HG03280 (cell line): ENCODE results near the gene METTL26.

ENCODE experiments used
- ATAC-seq: cut with Tn5 transposase; IDR thresholded peaks from one replicate; pipeline ENCODE4 v1.9.1; 2021; ENCODE audit warnings: mild to moderate bottlenecking, moderate library complexity; ENCODE audit not compliant: unreplicated experiment

Gene METTL26

GRCh38 chr16:641326-642188, 5.5 kb upstream of the METTL26 start, which contains the start of gene MCRIP2:
Gene MCRIP2 (plus strand): TSS chr16:641828. CDS start chr16:641992, 164 bp downstream.
- ATAC-seq: peak; percentile 45

GRCh38 chr16:640614-641013, 4.5 kb upstream of the METTL26 start:
- no peak for ATAC-seq

- no peak for ATAC-seq
Measured at GRCh38 chr16:638836-639235, 2.7 kb upstream of the METTL26 start.

GRCh38 chr16:638034-638543, 2.0 kb upstream of the METTL26 start:
- no peak for ATAC-seq

- no peak for ATAC-seq
Measured at GRCh38 chr16:637081-638018, 1.2 kb upstream of the METTL26 start.

GRCh38 chr16:635573-636205, 416 bp downstream of the METTL26 start:
- no peak for ATAC-seq

- ATAC-seq: no peak
Measured at GRCh38 chr16:634996-635395, 1.1 kb downstream of the METTL26 start.

- no peak for ATAC-seq
Measured at GRCh38 chr16:634051-634670, 1.9 kb downstream of the METTL26 start.

GRCh38 chr16:633336-634050, 2.6 kb downstream of the METTL26 start:
- ATAC-seq: no peak

GRCh38 chr16:632486-633335, 3.4 kb downstream of the METTL26 start:
- ATAC-seq: no peak

- no peak for ATAC-seq
Measured at GRCh38 chr16:631808-632358, 4.2 kb downstream of the METTL26 start.

- ATAC-seq: no peak
Measured at GRCh38 chr16:630815-631405, 5.2 kb downstream of the METTL26 start, which contains the start of gene WFIKKN1. Gene WFIKKN1 (plus strand): TSS chr16:630985. CDS start chr16:631254, 269 bp downstream.

- ATAC-seq: no peak
Measured at GRCh38 chr16:630249-630814, 5.8 kb downstream of the METTL26 start.

GRCh38 chr16:629833-630248, 6.3 kb downstream of the METTL26 start:
- no peak for ATAC-seq

GRCh38 chr16:629185-629832, 6.8 kb downstream of the METTL26 start:
- no peak for ATAC-seq

- no peak for ATAC-seq
Measured at GRCh38 chr16:628321-629061, 7.6 kb downstream of the METTL26 start.
